ENCODE measurements around the gene YY1AP1.
"Not testable (repeated sequence)": the region's sequence is repeated elsewhere in the genome, so short reads cannot be mapped to it uniquely, and the experiment has no call there.

Gene YY1AP1

GRCh38 chr1:155688324-155689080 lies at the start of gene YY1AP1:
TSS of gene YY1AP1 (minus strand) at chr1:155688774. CDS start at chr1:155680436, 8,338 bp downstream.
- H3K36me3 Mint-ChIP-seq (ENCODE audit: insufficient read depth), result peaks cover 31% of the 10 kb centered on the region
- peak within 1 kb of the TSS; percentile 97 for H3K27ac Mint-ChIP-seq (ENCODE audit: low read depth)
- H3K4me1 Mint-ChIP-seq, result peaks cover 56% of the 10 kb centered on the region
- ATAC-seq (replicated peaks; ENCODE audit: extremely low read depth, poor library complexity, severe bottlenecking) (peak; percentile 86), DNase-seq (ENCODE audit: low spot score in 2 of 2) (peak; percentile 86 to 87)
- no peaks in the 10 kb centered on the region for H3K27me3 Mint-ChIP-seq
- no peaks in the 10 kb centered on the region for H3K9me3 Mint-ChIP-seq
- peak within 1 kb of the TSS; percentile 98 for H3K4me3 Mint-ChIP-seq

GRCh38 chr1:155729031-155729898 lies 40.7 kb upstream of the YY1AP1 start:
- no peaks in the 10 kb centered on the region for H3K27me3 Mint-ChIP-seq
- no peak overlapping the region for H3K4me3 Mint-ChIP-seq
- no peaks in the 10 kb centered on the region for H3K9me3 Mint-ChIP-seq
- ATAC-seq (replicated peaks; ENCODE audit: extremely low read depth, poor library complexity, severe bottlenecking) (no peak), DNase-seq (ENCODE audit: low spot score in 2 of 2) (no peak)
- no peak overlapping the region for H3K27ac Mint-ChIP-seq (ENCODE audit: low read depth)
- no peaks in the 10 kb centered on the region for H3K4me1 Mint-ChIP-seq
- H3K36me3 Mint-ChIP-seq (ENCODE audit: insufficient read depth), result peaks cover 38% of the 10 kb centered on the region

GRCh38 chr1:155725142-155725541 lies 36.6 kb upstream of the YY1AP1 start:
- H3K4me3 Mint-ChIP-seq, result no peak overlapping the region
- H3K36me3 Mint-ChIP-seq (ENCODE audit: insufficient read depth), result peaks cover 25% of the 10 kb centered on the region
- peak overlapping the region; percentile 38 for H3K27ac Mint-ChIP-seq (ENCODE audit: low read depth)
- no peak for ATAC-seq (replicated peaks; ENCODE audit: extremely low read depth, poor library complexity, severe bottlenecking)
- H3K9me3 Mint-ChIP-seq, result no peaks in the 10 kb centered on the region
- H3K27me3 Mint-ChIP-seq, result no peaks in the 10 kb centered on the region
- no peaks in the 10 kb centered on the region for H3K4me1 Mint-ChIP-seq
- DNase-seq (ENCODE audit: low spot score in 2 of 2), result no peak

- ATAC-seq (replicated peaks; ENCODE audit: extremely low read depth, poor library complexity, severe bottlenecking) (no peak), DNase-seq (ENCODE audit: low spot score in 2 of 2) (no peak)
- no peaks in the 10 kb centered on the region for H3K9me3 Mint-ChIP-seq
- no peaks in the 10 kb centered on the region for H3K27me3 Mint-ChIP-seq
- no peak overlapping the region for H3K4me3 Mint-ChIP-seq
- H3K36me3 Mint-ChIP-seq (ENCODE audit: insufficient read depth), result peaks cover 29% of the 10 kb centered on the region
- no peaks in the 10 kb centered on the region for H3K4me1 Mint-ChIP-seq
- H3K27ac Mint-ChIP-seq (ENCODE audit: low read depth), result no peak overlapping the region
Observed at GRCh38 chr1:155719703-155720102, 31.1 kb upstream of the YY1AP1 start.

- not testable (repeated sequence) for DNase-seq (ENCODE audit: low spot score in 2 of 2); H3K27me3 Mint-ChIP-seq; H3K27ac Mint-ChIP-seq (ENCODE audit: low read depth); H3K9me3 Mint-ChIP-seq; H3K4me3 Mint-ChIP-seq; ATAC-seq (replicated peaks; ENCODE audit: extremely low read depth, poor library complexity, severe bottlenecking); H3K4me1 Mint-ChIP-seq
- peaks cover 27% of the 10 kb centered on the region for H3K36me3 Mint-ChIP-seq (ENCODE audit: insufficient read depth)
Observed at GRCh38 chr1:155718524-155719115, 30.0 kb upstream of the YY1AP1 start.

- Mint-ChIP-seq H3K27me3 (no peaks in the 10 kb centered on the region), H3K27ac (ENCODE audit: low read depth) (no peak overlapping the region), H3K36me3 (ENCODE audit: insufficient read depth) (peaks cover 31% of the 10 kb centered on the region), H3K4me1 (no peaks in the 10 kb centered on the region), H3K4me3 (no peak overlapping the region), H3K9me3 (no peaks in the 10 kb centered on the region)
- ATAC-seq (replicated peaks; ENCODE audit: extremely low read depth, poor library complexity, severe bottlenecking), result no peak
- no peak for DNase-seq (ENCODE audit: low spot score in 2 of 2)
Observed at GRCh38 chr1:155717041-155717440, 28.5 kb upstream of the YY1AP1 start.

GRCh38 chr1:155715777-155716176 lies 27.2 kb upstream of the YY1AP1 start:
- no peaks in the 10 kb centered on the region for H3K4me1 Mint-ChIP-seq
- no peaks in the 10 kb centered on the region for H3K27me3 Mint-ChIP-seq
- H3K27ac Mint-ChIP-seq (ENCODE audit: low read depth), result no peak overlapping the region
- H3K36me3 Mint-ChIP-seq (ENCODE audit: insufficient read depth), result peaks cover 30% of the 10 kb centered on the region
- DNase-seq (ENCODE audit: low spot score in 2 of 2) (no peak), ATAC-seq (replicated peaks; ENCODE audit: extremely low read depth, poor library complexity, severe bottlenecking) (no peak)
- H3K9me3 Mint-ChIP-seq, result no peaks in the 10 kb centered on the region
- no peak overlapping the region for H3K4me3 Mint-ChIP-seq

GRCh38 chr1:155715056-155715455 lies 26.5 kb upstream of the YY1AP1 start:
- not testable (repeated sequence) for H3K27ac Mint-ChIP-seq (ENCODE audit: low read depth); H3K9me3 Mint-ChIP-seq; H3K4me3 Mint-ChIP-seq; H3K4me1 Mint-ChIP-seq; DNase-seq (ENCODE audit: low spot score in 2 of 2); H3K27me3 Mint-ChIP-seq; ATAC-seq (replicated peaks; ENCODE audit: extremely low read depth, poor library complexity, severe bottlenecking)
- H3K36me3 Mint-ChIP-seq (ENCODE audit: insufficient read depth), result peaks cover 27% of the 10 kb centered on the region

- Mint-ChIP-seq H3K4me3 (no peak overlapping the region), H3K27me3 (no peaks in the 10 kb centered on the region), H3K4me1 (peaks cover 2% of the 10 kb centered on the region), H3K36me3 (ENCODE audit: insufficient read depth) (peaks cover 24% of the 10 kb centered on the region), H3K27ac (ENCODE audit: low read depth) (no peak overlapping the region), H3K9me3 (no peaks in the 10 kb centered on the region)
- DNase-seq (ENCODE audit: low spot score in 2 of 2), result no peak
- ATAC-seq (replicated peaks; ENCODE audit: extremely low read depth, poor library complexity, severe bottlenecking), result no peak
Observed at GRCh38 chr1:155713075-155713474, 24.5 kb upstream of the YY1AP1 start.

- H3K27ac Mint-ChIP-seq (ENCODE audit: low read depth); DNase-seq (ENCODE audit: low spot score in 2 of 2); H3K9me3 Mint-ChIP-seq; H3K27me3 Mint-ChIP-seq; H3K4me1 Mint-ChIP-seq; H3K4me3 Mint-ChIP-seq; ATAC-seq (replicated peaks; ENCODE audit: extremely low read depth, poor library complexity, severe bottlenecking): not testable (repeated sequence)
- peaks cover 20% of the 10 kb centered on the region for H3K36me3 Mint-ChIP-seq (ENCODE audit: insufficient read depth)
Observed at GRCh38 chr1:155712636-155713035, 24.1 kb upstream of the YY1AP1 start.

- peaks cover 11% of the 10 kb centered on the region for H3K4me1 Mint-ChIP-seq
- not testable (repeated sequence) for ATAC-seq (replicated peaks; ENCODE audit: extremely low read depth, poor library complexity, severe bottlenecking)
Observed at GRCh38 chr1:155711457-155711856, 22.9 kb upstream of the YY1AP1 start.

GRCh38 chr1:155709391-155709790 lies 20.8 kb upstream of the YY1AP1 start:
- H3K4me3 Mint-ChIP-seq, result no peak overlapping the region
- peaks cover 23% of the 10 kb centered on the region for H3K4me1 Mint-ChIP-seq
- no peak overlapping the region for H3K27ac Mint-ChIP-seq (ENCODE audit: low read depth)
- peaks cover 12% of the 10 kb centered on the region for H3K36me3 Mint-ChIP-seq (ENCODE audit: insufficient read depth)
- DNase-seq (ENCODE audit: low spot score in 2 of 2) (no peak), ATAC-seq (replicated peaks; ENCODE audit: extremely low read depth, poor library complexity, severe bottlenecking) (no peak)
- H3K27me3 Mint-ChIP-seq, result no peaks in the 10 kb centered on the region
- H3K9me3 Mint-ChIP-seq, result no peaks in the 10 kb centered on the region

More at GRCh38 chr1:155711457-155711856, 22.9 kb upstream of the YY1AP1 start:
- H3K9me3 Mint-ChIP-seq; H3K27ac Mint-ChIP-seq (ENCODE audit: low read depth); DNase-seq (ENCODE audit: low spot score in 2 of 2); H3K27me3 Mint-ChIP-seq; H3K4me3 Mint-ChIP-seq: not testable (repeated sequence)
- H3K36me3 Mint-ChIP-seq (ENCODE audit: insufficient read depth), result peaks cover 15% of the 10 kb centered on the region

Measured in central memory CD8-positive, alpha-beta T cell (primary cell).